Kidney epithelial cell (primary cell): ENCODE results near the gene LGALS13. TPM values are rescaled to one million over a fixed set of nuclear protein-coding genes. Genes with fewer than 3 reads are reported as not detected.

Experiments used
- DNase-seq: peaks from one replicate; pipeline ENCODE4 v3.0.0-alpha.2; 2010; ENCODE audit warnings: low read depth
- H3K27me3 ChIP-seq: 2 replicates; pipeline ENCODE4 v1.6.0; 2011; ENCODE audit warnings: low read length; ENCODE audit not compliant: control insufficient read depth, insufficient read depth
- H3K36me3 ChIP-seq: 2 replicates; pipeline ENCODE4 v1.5.1; 2011; ENCODE audit warnings: low read length; ENCODE audit not compliant: control insufficient read depth, insufficient read depth
- H3K4me3 ChIP-seq: 2 replicates; pipeline ENCODE4 v1.5.1; 2011; ENCODE audit warnings: low read depth, mild to moderate bottlenecking, control low read depth, low read length
- CTCF ChIP-seq: IDR thresholded peaks from 2 replicates; pipeline ENCODE4 v1.5.1; 2011; ENCODE audit warnings: mild to moderate bottlenecking, moderate library complexity, low read length, control low read depth, inconsistent platforms; ENCODE audit not compliant: insufficient read depth, poor library complexity, severe bottlenecking
- total RNA-seq: library from RNA; depleted of rRNA; stranded (reverse); fragments of >200 nt; gene quantifications from 2 replicates; pipeline ENCODE4 v1.2.3, GENCODE V29; 2015

LGALS13 gene
- total RNA-seq, 1 donor from 2014 or later = not detected

DNA sequence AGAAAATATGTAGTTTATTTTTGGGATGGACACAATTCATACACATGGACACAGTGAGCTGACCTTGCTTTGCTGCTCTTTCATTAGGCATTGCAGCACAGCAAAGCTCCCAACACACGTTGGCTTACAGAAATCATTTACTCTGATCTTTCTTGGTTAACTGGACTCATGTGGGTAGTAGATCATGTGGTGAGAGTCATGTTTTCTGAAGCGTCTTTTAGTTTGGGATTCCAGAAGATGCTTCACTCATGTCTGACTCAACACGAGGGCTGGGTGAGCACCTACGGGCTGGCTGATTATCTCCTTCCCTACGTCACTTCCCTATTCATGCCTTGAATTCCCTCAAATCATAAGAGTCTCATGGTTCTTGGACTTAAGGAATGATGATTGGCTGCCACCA lies 41.3 kb downstream of the LGALS13 start:
- DNase-seq = no peak
- H3K36me3 ChIP-seq = no peaks in the 10 kb centered on the region
- H3K4me3 ChIP-seq = no peak overlapping the region
- no peak for TF ChIP-seq CTCF
- no peaks in the 10 kb centered on the region for H3K27me3 ChIP-seq

- DNase-seq = no peak
- no peak overlapping the region for H3K4me3 ChIP-seq
- no peaks in the 10 kb centered on the region for H3K36me3 ChIP-seq
- H3K27me3 ChIP-seq = no peaks in the 10 kb centered on the region
- TF ChIP-seq CTCF = no peak
Observed at GRCh38 chr19:39645800-39646411, 43.6 kb downstream of the LGALS13 start.

DNA sequence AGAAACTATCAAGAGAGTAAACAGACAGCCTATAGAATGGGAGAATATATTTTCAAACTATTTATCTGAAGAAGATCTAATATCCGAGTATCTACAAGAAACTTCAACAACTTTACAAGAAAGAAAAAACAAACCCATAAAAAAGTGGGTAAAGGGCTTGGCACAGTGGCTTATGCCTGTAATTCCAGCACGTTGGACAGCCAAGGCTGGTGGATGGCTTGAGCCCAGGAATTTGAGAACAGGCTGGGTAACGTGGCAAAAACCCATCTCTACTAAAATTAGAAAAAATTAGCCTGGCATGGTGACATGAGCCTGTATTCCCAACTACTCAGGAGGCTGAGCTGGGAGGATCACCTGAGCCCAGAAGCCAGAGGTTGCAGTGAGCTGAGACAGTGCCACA lies 45.6 kb downstream of the LGALS13 start:
- TF ChIP-seq CTCF = no peak
- no peaks in the 10 kb centered on the region for H3K36me3 ChIP-seq
- no peak overlapping the region for H3K4me3 ChIP-seq
- no peak for DNase-seq
- H3K27me3 ChIP-seq = no peaks in the 10 kb centered on the region

GRCh38 chr19:39655613-39656012 lies 53.3 kb downstream of the LGALS13 start, which contains the start of gene LGALS16:
Gene LGALS16 (plus strand): TSS chr19:39655913. CDS start chr19:39655962, 49 bp downstream.
- TF ChIP-seq CTCF = no peak

More at GRCh38 chr19:39655613-39656012, 53.3 kb downstream of the LGALS13 start, which contains the start of gene LGALS16:
- Histone ChIP-seq H3K36me3 (no peaks in the 10 kb centered on the region), H3K27me3 (no peaks in the 10 kb centered on the region), H3K4me3 (no peak within 1 kb of the TSS)
- no peak for DNase-seq

Other genes with a start within 250 kb of the LGALS13 start
- 37.8 and 44.6 TPM in 2 replicates for gene PAF1, start 211.4 kb upstream of the LGALS13 start, total RNA-seq
- gene MED29, start 211.1 kb upstream of the LGALS13 start, total RNA-seq = 22.8 and 28.6 TPM in 2 replicates
- gene ZFP36, start 195.7 kb upstream of the LGALS13 start, total RNA-seq = 7.5 and 12.4 TPM in 2 replicates
- gene PLEKHG2, start 189.9 kb upstream of the LGALS13 start, total RNA-seq = 22.8 and 46.9 TPM in 2 replicates
- 1,721 and 2,288 TPM in 2 replicates for gene RPS16, start 166.6 kb upstream of the LGALS13 start, total RNA-seq
- 106 and 121 TPM in 2 replicates for gene SUPT5H, start 156.9 kb upstream of the LGALS13 start, total RNA-seq
- gene TIMM50, start 121.7 kb upstream of the LGALS13 start, total RNA-seq = 89.0 and 94.3 TPM in 2 replicates
- 2.4 and 4.7 TPM in 2 replicates for gene DLL3, start 103.6 kb upstream of the LGALS13 start, total RNA-seq
- 0.27 and 0.42 TPM in 2 replicates for gene SELENOV, start 87.4 kb upstream of the LGALS13 start, total RNA-seq
- 1.3 and 3.1 TPM in 2 replicates for gene EID2B, start 69.7 kb upstream of the LGALS13 start, total RNA-seq
- gene EID2, start 62.4 kb upstream of the LGALS13 start, total RNA-seq = 11.6 and 14.4 TPM in 2 replicates
- not detected in 2 replicates for gene LGALS16, start 53.4 kb downstream of the LGALS13 start, total RNA-seq
- not detected in 2 replicates for gene LGALS14, start 102.0 kb downstream of the LGALS13 start, total RNA-seq
- gene CLC, start 135.5 kb downstream of the LGALS13 start, total RNA-seq = not detected in 2 replicates
- gene LEUTX, start 176.3 kb downstream of the LGALS13 start, total RNA-seq = not detected in 2 replicates
- 19.3 and 26.6 TPM in 2 replicates for gene DYRK1B, start 231.6 kb downstream of the LGALS13 start, total RNA-seq
- 162 and 224 TPM in 2 replicates for gene FBL, start 243.9 kb downstream of the LGALS13 start, total RNA-seq